ENCODE results near the gene TYRO3.
A peak's percentile ranks its signal among the peaks of the same experiment; 100 is the strongest.
"Not testable (repeated sequence)": the region's sequence is repeated elsewhere in the genome, so short reads cannot be mapped to it uniquely, and the experiment has no call there.

TYRO3 gene

DNA sequence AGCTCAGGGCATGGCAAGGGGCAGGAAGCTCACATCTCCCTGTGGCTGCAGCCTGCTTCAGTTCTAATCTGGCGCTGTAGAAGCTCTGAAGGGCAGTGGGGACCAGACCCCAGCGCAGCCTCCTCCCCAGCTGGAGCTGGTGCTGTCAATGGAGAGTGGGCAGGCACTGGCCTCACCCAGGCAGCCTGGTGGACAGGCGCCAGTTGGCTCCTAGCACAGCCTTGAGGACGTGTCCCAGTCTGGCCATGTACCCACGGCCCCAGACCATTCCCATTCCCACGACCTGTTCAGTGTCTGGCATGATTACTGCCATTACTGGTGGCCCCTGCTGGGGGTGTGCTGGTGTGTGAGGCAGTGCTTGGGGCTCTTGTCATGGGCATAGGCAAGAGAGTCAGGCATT lies 16.3 kb downstream of the TYRO3 start:
- Histone ChIP-seq H3K4me3 (ENCODE audit: low read depth in 1 of 2, low read length in 2 of 2) (no peak overlapping the region), H3K27me3 (ENCODE audit: low read depth, low read length) (no peaks in the 10 kb centered on the region), H3K36me3 (ENCODE audit: control insufficient read depth in 1 of 2, insufficient read depth in 2 of 2, low read length in 2 of 2) (peaks cover 0 to 26% of the 10 kb centered on the region in 2 donors), H3K27ac (ENCODE audit: low read length) (no peak overlapping the region), H3K9me3 (ENCODE audit: control insufficient read depth in 1 of 2, low read length in 2 of 2) (no peaks in the 10 kb centered on the region), H3K4me1 (ENCODE audit: control insufficient read depth in 1 of 2, insufficient read depth in 2 of 2, low read length in 2 of 2) (no peaks in the 10 kb centered on the region)

DNA sequence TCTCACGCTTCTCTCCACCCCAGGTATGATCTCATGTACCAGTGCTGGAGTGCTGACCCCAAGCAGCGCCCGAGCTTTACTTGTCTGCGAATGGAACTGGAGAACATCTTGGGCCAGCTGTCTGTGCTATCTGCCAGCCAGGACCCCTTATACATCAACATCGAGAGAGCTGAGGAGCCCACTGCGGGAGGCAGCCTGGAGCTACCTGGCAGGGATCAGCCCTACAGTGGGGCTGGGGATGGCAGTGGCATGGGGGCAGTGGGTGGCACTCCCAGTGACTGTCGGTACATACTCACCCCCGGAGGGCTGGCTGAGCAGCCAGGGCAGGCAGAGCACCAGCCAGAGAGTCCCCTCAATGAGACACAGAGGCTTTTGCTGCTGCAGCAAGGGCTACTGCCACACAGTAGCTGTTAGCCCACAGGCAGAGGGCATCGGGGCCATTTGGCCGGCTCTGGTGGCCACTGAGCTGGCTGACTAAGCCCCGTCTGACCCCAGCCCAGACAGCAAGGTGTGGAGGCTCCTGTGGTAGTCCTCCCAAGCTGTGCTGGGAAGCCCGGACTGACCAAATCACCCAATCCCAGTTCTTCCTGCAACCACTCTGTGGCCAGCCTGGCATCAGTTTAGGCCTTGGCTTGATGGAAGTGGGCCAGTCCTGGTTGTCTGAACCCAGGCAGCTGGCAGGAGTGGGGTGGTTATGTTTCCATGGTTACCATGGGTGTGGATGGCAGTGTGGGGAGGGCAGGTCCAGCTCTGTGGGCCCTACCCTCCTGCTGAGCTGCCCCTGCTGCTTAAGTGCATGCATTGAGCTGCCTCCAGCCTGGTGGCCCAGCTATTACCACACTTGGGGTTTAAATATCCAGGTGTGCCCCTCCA lies 19.1 kb downstream of the TYRO3 start:
- peaks cover 0 to 2% of the 10 kb centered on the region in 2 donors for H3K36me3 ChIP-seq (ENCODE audit: control insufficient read depth in 1 of 2, insufficient read depth in 2 of 2, low read length in 2 of 2)
- H3K4me1 ChIP-seq (ENCODE audit: control insufficient read depth in 1 of 2, insufficient read depth in 2 of 2, low read length in 2 of 2) = no peaks in the 10 kb centered on the region
- H3K4me3 ChIP-seq (ENCODE audit: low read depth in 1 of 2, low read length in 2 of 2) = no peak overlapping the region
- H3K27me3 ChIP-seq (ENCODE audit: low read depth, low read length) = no peaks in the 10 kb centered on the region
- no peak overlapping the region for H3K27ac ChIP-seq (ENCODE audit: low read length)
- H3K9me3 ChIP-seq (ENCODE audit: control insufficient read depth in 1 of 2, low read length in 2 of 2) = no peaks in the 10 kb centered on the region

DNA sequence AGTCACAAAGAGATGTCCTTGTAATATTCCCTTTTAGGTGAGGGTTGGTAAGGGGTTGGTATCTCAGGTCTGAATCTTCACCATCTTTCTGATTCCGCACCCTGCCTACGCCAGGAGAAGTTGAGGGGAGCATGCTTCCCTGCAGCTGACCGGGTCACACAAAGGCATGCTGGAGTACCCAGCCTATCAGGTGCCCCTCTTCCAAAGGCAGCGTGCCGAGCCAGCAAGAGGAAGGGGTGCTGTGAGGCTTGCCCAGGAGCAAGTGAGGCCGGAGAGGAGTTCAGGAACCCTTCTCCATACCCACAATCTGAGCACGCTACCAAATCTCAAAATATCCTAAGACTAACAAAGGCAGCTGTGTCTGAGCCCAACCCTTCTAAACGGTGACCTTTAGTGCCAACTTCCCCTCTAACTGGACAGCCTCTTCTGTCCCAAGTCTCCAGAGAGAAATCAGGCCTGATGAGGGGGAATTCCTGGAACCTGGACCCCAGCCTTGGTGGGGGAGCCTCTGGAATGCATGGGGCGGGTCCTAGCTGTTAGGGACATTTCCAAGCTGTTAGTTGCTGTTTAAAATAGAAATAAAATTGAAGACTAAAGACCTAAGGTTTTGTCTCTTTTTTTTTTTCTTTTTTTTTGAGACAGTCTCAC lies 19.8 kb downstream of the TYRO3 start:
- no peaks in the 10 kb centered on the region for H3K27me3 ChIP-seq (ENCODE audit: low read depth, low read length)
- no peak overlapping the region for H3K27ac ChIP-seq (ENCODE audit: low read length)
- H3K9me3 ChIP-seq (ENCODE audit: control insufficient read depth in 1 of 2, low read length in 2 of 2) = no peaks in the 10 kb centered on the region
- H3K4me3 ChIP-seq (ENCODE audit: low read depth in 1 of 2, low read length in 2 of 2) = no peak overlapping the region
- no peaks in the 10 kb centered on the region for H3K4me1 ChIP-seq (ENCODE audit: control insufficient read depth in 1 of 2, insufficient read depth in 2 of 2, low read length in 2 of 2)
- H3K36me3 ChIP-seq (ENCODE audit: control insufficient read depth in 1 of 2, insufficient read depth in 2 of 2, low read length in 2 of 2) = no peaks in the 10 kb centered on the region

DNA sequence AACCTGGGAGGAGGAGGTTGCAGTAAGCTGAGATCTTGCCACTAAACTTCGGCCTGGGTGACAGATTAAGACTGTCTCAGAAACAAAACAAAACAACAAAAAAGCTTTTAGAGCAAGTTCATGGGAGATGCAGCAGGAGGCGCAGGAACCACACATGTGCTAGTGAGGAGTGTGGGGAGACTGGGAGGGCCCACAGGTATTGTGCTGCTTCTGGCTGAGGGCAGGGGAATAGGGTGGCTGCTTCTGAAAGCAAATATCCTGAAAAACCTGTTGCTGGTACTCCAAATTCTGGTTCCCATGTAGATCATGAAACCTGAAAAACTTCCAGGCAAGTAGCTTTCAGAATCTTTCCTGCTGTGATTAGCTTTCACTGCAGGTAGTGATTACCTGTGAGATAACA lies 22.1 kb downstream of the TYRO3 start:
- Histone ChIP-seq H3K27me3 (ENCODE audit: low read depth, low read length) (no peaks in the 10 kb centered on the region), H3K4me1 (ENCODE audit: control insufficient read depth in 1 of 2, insufficient read depth in 2 of 2, low read length in 2 of 2) (peaks cover 0 to 5% of the 10 kb centered on the region in 2 donors), H3K9me3 (ENCODE audit: control insufficient read depth in 1 of 2, low read length in 2 of 2) (no peaks in the 10 kb centered on the region), H3K4me3 (ENCODE audit: low read depth in 1 of 2, low read length in 2 of 2) (no peak overlapping the region), H3K27ac (ENCODE audit: low read length) (no peak overlapping the region), H3K36me3 (ENCODE audit: control insufficient read depth in 1 of 2, insufficient read depth in 2 of 2, low read length in 2 of 2) (no peaks in the 10 kb centered on the region)

DNA sequence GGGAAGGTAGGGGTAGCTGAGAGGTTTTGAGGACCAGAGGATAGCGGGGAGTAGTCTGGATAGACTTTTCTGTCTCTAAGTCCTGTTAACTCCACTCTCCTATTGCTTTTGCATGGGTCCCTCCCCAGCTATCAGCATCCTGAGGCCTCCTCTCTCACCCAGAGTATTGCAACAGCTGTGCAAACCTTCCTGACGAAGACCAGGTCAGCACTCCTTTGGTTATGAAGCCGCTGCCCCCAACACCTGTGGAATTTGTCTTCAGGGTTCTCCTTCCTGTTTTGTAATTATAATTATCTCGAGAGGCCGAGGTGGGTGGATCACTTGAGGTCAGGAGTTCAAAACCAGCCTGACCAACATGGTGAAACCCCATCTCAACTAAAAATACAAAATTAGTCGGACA lies 24.8 kb downstream of the TYRO3 start:
- no peaks in the 10 kb centered on the region for H3K27me3 ChIP-seq (ENCODE audit: low read depth, low read length)
- no peaks in the 10 kb centered on the region for H3K36me3 ChIP-seq (ENCODE audit: control insufficient read depth in 1 of 2, insufficient read depth in 2 of 2, low read length in 2 of 2)
- no peak overlapping the region for H3K27ac ChIP-seq (ENCODE audit: low read length)
- no peaks in the 10 kb centered on the region for H3K9me3 ChIP-seq (ENCODE audit: control insufficient read depth in 1 of 2, low read length in 2 of 2)
- H3K4me1 ChIP-seq (ENCODE audit: control insufficient read depth in 1 of 2, insufficient read depth in 2 of 2, low read length in 2 of 2) = peaks cover 0 to 5% of the 10 kb centered on the region in 2 donors
- no peak overlapping the region for H3K4me3 ChIP-seq (ENCODE audit: low read depth in 1 of 2, low read length in 2 of 2)

DNA sequence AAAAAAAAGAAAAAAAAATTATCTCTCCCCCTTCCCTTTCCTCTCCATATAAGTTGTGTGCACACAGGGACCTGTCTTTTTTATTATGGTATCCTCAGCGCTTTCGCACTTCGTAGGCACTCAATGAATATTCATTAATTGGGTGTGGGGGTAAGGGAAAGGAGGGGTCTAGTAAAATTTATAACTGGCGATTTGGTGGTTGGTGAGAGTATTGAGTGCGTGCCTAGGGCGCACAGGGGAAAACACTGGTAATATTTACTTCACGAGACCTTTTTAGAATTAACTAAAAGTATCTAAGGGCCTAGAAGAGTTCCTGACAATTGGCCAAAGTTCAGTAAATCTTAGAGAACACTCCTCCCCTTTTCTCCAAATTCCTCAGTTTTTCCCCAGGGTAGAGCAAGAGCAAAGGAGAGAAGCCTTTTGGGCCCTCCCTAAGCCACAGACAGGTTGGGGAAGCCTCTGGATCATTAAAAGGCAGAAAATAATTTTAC lies 25.7 kb downstream of the TYRO3 start:
- H3K36me3 ChIP-seq (ENCODE audit: control insufficient read depth in 1 of 2, insufficient read depth in 2 of 2, low read length in 2 of 2) = no peaks in the 10 kb centered on the region
- H3K9me3 ChIP-seq (ENCODE audit: control insufficient read depth in 1 of 2, low read length in 2 of 2) = no peaks in the 10 kb centered on the region
- H3K4me3 ChIP-seq (ENCODE audit: low read depth in 1 of 2, low read length in 2 of 2) = peak overlapping the region; percentile 55 to 62
- no peak overlapping the region for H3K27ac ChIP-seq (ENCODE audit: low read length)
- H3K4me1 ChIP-seq (ENCODE audit: control insufficient read depth in 1 of 2, insufficient read depth in 2 of 2, low read length in 2 of 2) = peaks cover 0 to 5% of the 10 kb centered on the region in 2 donors
- no peaks in the 10 kb centered on the region for H3K27me3 ChIP-seq (ENCODE audit: low read depth, low read length)

DNA sequence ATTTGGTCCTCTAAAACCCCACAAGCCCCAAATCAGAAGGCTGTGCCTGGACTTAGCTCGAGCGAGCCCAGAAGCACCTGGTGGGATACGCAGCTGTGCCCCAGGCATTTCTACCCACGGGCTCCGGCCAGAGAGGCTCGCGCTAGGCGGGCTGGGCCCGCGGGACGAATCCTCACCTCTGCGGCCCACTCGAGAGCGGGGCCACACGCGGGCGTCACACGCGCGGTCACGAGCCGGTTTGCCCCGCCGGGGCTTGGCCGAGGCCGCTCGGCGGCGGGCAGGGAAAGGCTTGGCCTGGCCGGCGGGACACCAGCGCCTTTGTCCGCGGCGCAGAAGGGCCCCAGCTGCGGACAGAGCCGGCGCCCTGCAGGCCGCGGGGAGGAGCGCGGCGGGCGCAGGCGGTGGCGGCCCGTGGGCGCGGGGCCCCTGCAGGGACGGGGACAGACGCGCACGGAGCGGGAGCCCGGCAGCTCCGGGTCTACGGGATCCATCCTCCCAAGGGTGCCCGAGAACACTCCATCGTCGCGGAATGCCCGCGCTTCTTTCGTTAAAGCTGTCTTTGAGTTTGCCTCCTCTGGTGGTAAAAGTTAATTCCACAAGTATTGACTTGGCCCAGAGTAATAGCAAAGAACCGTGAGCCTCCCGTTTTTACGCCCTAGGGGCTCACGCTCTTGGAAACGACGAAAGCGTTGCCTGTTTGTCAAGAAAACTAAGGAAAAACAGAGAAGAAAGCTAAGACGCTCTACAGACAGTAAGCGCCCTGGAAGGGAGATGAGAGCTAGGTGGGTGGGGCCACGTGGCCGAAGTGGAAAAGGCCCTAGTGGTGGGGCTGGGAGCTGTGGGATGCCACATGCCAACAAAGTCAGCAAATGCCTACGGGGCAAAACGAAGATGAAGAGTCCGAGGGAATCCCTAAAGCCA lies 26.4 kb downstream of the TYRO3 start:
- peak overlapping the region; percentile 55 to 62 for H3K4me3 ChIP-seq (ENCODE audit: low read depth in 1 of 2, low read length in 2 of 2)
- no peaks in the 10 kb centered on the region for H3K9me3 ChIP-seq (ENCODE audit: control insufficient read depth in 1 of 2, low read length in 2 of 2)
- H3K27me3 ChIP-seq (ENCODE audit: low read depth, low read length) = no peaks in the 10 kb centered on the region
- H3K4me1 ChIP-seq (ENCODE audit: control insufficient read depth in 1 of 2, insufficient read depth in 2 of 2, low read length in 2 of 2) = peaks cover 0 to 5% of the 10 kb centered on the region in 2 donors
- no peak overlapping the region for H3K27ac ChIP-seq (ENCODE audit: low read length)
- H3K36me3 ChIP-seq (ENCODE audit: control insufficient read depth in 1 of 2, insufficient read depth in 2 of 2, low read length in 2 of 2) = no peaks in the 10 kb centered on the region

DNA sequence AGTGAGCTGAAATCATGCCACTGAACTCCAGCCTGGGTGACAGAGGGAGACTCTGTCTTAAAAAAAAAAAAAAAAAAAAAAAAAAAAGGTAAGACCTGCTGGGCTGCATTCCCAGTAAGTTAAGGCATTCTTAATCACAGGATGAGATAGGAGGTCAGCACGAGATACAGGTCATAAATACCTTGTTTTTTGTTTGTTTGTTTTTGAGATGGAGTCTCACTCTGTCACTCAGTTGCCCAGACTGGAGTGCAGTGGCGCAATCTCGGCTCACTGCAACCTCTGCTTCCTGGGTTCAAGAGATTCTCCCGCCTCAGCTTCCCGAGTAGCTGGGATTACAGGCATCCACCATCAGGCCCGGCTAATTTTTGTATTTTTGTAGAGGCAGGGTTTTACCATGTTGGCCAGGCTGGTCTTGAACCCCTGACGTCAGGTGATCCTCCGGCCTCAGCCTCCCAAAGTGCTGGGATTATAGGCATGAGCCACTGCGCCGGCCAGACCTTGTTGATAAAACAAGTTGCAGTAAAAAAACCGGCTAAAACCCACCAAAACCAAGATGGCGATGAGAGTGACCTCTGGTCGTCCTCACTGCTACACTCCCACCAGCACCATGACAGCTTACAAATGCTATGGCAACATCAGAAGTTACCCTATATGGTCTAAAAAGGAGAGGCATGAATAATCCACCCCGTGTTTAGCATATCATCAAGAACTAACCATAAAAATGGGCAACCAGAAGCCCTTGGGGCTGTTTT lies 27.7 kb downstream of the TYRO3 start:
- H3K4me3 ChIP-seq (ENCODE audit: low read depth in 1 of 2, low read length in 2 of 2); H3K27me3 ChIP-seq (ENCODE audit: low read depth, low read length); H3K9me3 ChIP-seq (ENCODE audit: control insufficient read depth in 1 of 2, low read length in 2 of 2); H3K4me1 ChIP-seq (ENCODE audit: control insufficient read depth in 1 of 2, insufficient read depth in 2 of 2, low read length in 2 of 2); H3K36me3 ChIP-seq (ENCODE audit: control insufficient read depth in 1 of 2, insufficient read depth in 2 of 2, low read length in 2 of 2); H3K27ac ChIP-seq (ENCODE audit: low read length): not testable (repeated sequence)

DNA sequence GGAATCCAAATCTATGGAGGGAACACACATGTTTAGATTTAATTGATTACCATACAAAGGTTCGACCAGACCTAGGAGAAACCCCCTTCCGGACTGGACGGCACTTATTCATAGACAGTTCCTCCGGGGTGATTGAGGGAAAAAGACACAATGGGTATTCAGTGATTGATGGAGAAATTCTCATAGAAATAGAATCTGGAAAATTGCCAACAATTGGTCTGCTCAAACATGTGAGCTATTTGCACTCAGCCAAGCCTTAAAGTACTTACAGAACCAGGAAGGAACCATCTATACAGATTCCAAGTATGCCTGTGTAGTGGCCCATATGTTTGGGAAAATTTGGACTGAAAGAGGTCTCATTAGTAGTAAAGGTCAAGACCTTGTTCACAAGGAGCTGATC lies 30.0 kb downstream of the TYRO3 start:
- H3K27ac ChIP-seq (ENCODE audit: low read length); H3K4me3 ChIP-seq (ENCODE audit: low read depth in 1 of 2, low read length in 2 of 2); H3K27me3 ChIP-seq (ENCODE audit: low read depth, low read length); H3K4me1 ChIP-seq (ENCODE audit: control insufficient read depth in 1 of 2, insufficient read depth in 2 of 2, low read length in 2 of 2); H3K36me3 ChIP-seq (ENCODE audit: control insufficient read depth in 1 of 2, insufficient read depth in 2 of 2, low read length in 2 of 2); H3K9me3 ChIP-seq (ENCODE audit: control insufficient read depth in 1 of 2, low read length in 2 of 2): not testable (repeated sequence)

DNA sequence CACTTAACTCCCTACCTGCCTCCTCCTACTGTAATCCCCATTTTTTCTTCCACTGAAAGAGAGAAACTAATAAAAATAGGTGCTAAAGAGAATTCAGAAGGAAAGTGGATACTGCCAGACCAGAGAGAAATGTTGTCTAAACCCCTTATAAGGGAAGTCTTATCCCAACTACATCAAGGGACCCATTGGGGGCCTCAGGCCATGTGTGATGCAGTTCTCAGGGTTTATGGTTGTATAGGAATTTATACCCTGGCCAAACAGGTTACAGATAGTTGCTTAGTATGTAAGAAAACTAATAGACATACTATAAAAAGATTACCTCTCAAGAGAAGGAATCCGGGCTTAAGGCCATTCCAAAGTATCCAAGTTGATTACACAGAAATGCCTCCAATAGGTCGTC lies 30.6 kb downstream of the TYRO3 start:
- H3K36me3 ChIP-seq (ENCODE audit: control insufficient read depth in 1 of 2, insufficient read depth in 2 of 2, low read length in 2 of 2) = not testable (repeated sequence)

More for the DNA sequence above, 30.6 kb downstream of the TYRO3 start:
- H3K9me3 ChIP-seq (ENCODE audit: control insufficient read depth in 1 of 2, low read length in 2 of 2); H3K27me3 ChIP-seq (ENCODE audit: low read depth, low read length); H3K4me3 ChIP-seq (ENCODE audit: low read depth in 1 of 2, low read length in 2 of 2); H3K4me1 ChIP-seq (ENCODE audit: control insufficient read depth in 1 of 2, insufficient read depth in 2 of 2, low read length in 2 of 2); H3K27ac ChIP-seq (ENCODE audit: low read length): not testable (repeated sequence)
